Right atrium auricular region (tissue), 2 donors: ENCODE data around the gene FYB1. TPM values are rescaled to one million over a fixed set of nuclear protein-coding genes. Genes with fewer than 3 reads are reported as not detected.

Experiments
- DNase-seq: peaks from one replicate; pipeline ENCODE4 v3.0.0-alpha.2; 2019; ENCODE audit warnings: low spot score
- H3K27ac ChIP-seq, 2 donors: fragments of 200-600 bp; sonication (generic); 1 replicate in 1 of 2; 2 replicates in 1 of 2; pipeline ENCODE4 v1.5.1; 2016 to 2019
- H3K27me3 ChIP-seq, 2 donors: fragments of 200-600 bp; sonication (generic); one replicate each; pipeline versions ENCODE4 v1.5.1 to v1.6.0; 2017 to 2019
- H3K36me3 ChIP-seq: fragments of 200-600 bp; sonication (generic); one replicate; pipeline ENCODE4 v1.5.1; 2016
- H3K4me1 ChIP-seq, 2 donors: fragments of 200-600 bp; sonication (generic); one replicate each; pipeline versions ENCODE4 v1.5.1 to v1.6.0; 2017 to 2019
- H3K4me3 ChIP-seq, 2 donors: fragments of 200-600 bp; sonication (generic); 1 replicate in 1 of 2; 2 replicates in 1 of 2; pipeline ENCODE4 v1.5.1; 2017 to 2019; ENCODE audit warnings: mild to moderate bottlenecking in 1 of 2, moderate library complexity in 1 of 2
- H3K9me3 ChIP-seq, 2 donors: fragments of 200-600 bp; sonication (generic); one replicate each; pipeline ENCODE4 v1.5.1; 2019
- total RNA-seq, 2 donors: library from RNA; depleted of rRNA; stranded (reverse); fragments of >200 nt; gene quantifications; one replicate each; pipeline ENCODE4 v1.1.0, GENCODE V29; 2016
- TF ChIP-seq, protein P1 (sequence below), 2 donors: fragments of 200-600 bp; sonication (generic); IDR thresholded peaks; one replicate each; pipeline ENCODE4 v1.5.1; 2019; ENCODE audit warnings: antibody characterized with exemption in 2 of 2

The FYB1 gene
- total RNA-seq, 2 donors from 2014 or later = 1.8 to 8.4 TPM

DNA sequence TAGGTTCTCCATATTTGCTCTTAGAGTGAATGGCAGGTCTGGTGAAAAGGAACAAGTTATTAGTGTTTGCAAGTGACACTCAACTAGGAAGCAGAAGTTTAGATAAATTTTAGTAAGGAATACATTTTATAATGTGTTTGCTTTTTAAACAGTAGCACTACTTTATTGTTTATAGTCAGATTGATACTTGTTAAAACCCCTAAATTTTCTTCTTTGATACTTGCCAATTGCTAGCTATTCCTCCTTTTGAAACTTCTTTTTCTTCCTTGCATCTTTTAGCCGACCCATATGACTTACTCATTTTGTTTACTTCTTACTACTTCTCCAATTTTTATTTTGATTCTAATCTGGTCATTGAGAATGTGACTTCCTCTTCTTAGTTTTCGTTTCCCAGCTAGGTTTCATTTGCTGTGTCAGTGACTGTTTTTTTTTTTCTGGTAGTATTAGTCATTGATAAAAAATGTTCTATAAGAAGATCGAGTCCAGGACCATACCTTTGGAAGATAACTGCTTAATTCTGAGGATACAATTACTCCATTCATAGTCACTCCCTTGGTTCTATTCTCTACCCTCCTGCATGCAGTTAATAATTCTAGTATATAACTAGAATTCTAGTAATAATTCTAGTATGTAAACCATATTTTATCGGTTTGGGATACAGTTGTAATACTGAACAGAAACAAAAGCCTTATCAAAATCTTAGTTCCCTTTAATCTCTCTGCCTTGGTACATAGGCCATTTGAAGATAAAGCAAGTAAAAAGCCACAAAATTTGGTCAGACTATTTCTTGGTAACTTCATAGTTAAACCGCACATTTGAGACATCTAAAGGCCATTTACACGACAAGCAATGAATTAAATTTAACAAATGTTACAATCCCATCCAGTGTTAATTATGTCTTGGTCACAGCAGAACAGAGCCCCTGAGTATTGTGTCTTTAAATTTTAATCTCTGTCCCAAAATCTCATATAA is 142.3 kb downstream of the FYB1 start:
- TF ChIP-seq, protein P1, sequence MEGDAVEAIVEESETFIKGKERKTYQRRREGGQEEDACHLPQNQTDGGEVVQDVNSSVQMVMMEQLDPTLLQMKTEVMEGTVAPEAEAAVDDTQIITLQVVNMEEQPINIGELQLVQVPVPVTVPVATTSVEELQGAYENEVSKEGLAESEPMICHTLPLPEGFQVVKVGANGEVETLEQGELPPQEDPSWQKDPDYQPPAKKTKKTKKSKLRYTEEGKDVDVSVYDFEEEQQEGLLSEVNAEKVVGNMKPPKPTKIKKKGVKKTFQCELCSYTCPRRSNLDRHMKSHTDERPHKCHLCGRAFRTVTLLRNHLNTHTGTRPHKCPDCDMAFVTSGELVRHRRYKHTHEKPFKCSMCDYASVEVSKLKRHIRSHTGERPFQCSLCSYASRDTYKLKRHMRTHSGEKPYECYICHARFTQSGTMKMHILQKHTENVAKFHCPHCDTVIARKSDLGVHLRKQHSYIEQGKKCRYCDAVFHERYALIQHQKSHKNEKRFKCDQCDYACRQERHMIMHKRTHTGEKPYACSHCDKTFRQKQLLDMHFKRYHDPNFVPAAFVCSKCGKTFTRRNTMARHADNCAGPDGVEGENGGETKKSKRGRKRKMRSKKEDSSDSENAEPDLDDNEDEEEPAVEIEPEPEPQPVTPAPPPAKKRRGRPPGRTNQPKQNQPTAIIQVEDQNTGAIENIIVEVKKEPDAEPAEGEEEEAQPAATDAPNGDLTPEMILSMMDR (IDR thresholded peaks at IDR 0.05) = no peak
- Histone ChIP-seq H3K36me3 (no peaks in the 10 kb centered on the region), H3K27ac (peak overlapping the region; percentile 97 to 100)

GRCh38 chr5:39076101-39076756 is 143.1 kb downstream of the FYB1 start:
- DNase-seq = no peak
- Histone ChIP-seq H3K27me3 (no peaks in the 10 kb centered on the region), H3K4me3 (no peak overlapping the region), H3K9me3 (no peaks in the 10 kb centered on the region), H3K36me3 (no peaks in the 10 kb centered on the region), H3K4me1 (peaks cover 6 to 26% of the 10 kb centered on the region in 2 donors), H3K27ac (peak overlapping the region; percentile 97 to 100)
- TF ChIP-seq, protein P1 (IDR thresholded peaks at IDR 0.05) = no peak

More for the DNA sequence above, 142.3 kb downstream of the FYB1 start:
- H3K4me1 ChIP-seq = peaks cover 6 to 18% of the 10 kb centered on the region in 2 donors
- H3K9me3 ChIP-seq = no peaks in the 10 kb centered on the region
- no peak for DNase-seq
- no peaks in the 10 kb centered on the region for H3K27me3 ChIP-seq
- no peak overlapping the region for H3K4me3 ChIP-seq

DNA sequence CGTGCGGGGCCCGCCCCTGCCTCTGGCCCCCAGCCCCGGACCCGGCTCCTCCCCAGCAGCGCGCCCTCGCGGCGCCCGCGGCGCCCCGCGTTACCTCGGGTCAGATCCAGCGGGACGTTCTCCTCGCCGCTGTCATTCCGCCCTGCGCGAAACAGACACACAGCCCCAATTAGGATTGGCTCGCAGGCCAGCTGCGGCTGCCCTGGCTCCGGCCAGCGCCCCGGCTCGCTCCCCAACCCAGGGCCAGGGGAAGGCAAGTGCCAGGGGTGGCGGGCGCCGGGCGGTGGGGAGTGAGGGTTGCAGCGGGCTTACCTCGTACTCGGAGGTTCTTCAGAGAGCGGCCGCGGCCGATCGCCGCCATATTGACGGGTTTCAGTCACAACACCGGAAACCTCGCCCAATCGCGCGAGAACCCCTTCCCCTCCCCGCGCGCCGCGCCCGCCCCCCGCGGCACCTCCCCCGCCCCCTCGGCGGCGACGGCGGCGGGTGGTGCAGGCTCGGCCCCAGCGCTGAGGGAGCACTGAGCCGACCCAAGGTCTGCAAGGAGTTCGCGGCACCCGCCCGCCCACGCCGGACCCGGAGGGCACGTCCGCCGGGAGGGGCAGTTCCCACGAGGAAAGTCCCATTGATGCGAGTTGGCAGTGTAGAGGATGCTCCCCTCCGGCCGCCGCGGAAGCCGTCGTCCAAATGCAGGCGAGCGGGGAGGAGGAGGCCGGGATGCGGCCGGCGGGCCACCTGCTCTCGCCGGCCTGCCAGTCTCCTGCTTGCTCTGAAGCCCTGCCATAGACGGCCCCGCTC is 145.1 kb downstream of the FYB1 start, which contains the start of gene RICTOR:
RICTOR (minus strand) TSS at position 383 of the 798 bp plus-strand sequence; CDS start at position 361, 22 bp downstream.
- Histone ChIP-seq H3K27me3 (no peaks in the 10 kb centered on the region), H3K4me1 (peaks cover 6 to 34% of the 10 kb centered on the region in 2 donors), H3K4me3 (peak within 1 kb of the TSS; percentile 93 to 97), H3K27ac (peak within 1 kb of the TSS; percentile 97 to 100), H3K36me3 (no peaks in the 10 kb centered on the region), H3K9me3 (no peaks in the 10 kb centered on the region)
- TF ChIP-seq, protein P1 (IDR thresholded peaks at IDR 0.05) = no peak
- DNase-seq = peak; percentile 89

DNA sequence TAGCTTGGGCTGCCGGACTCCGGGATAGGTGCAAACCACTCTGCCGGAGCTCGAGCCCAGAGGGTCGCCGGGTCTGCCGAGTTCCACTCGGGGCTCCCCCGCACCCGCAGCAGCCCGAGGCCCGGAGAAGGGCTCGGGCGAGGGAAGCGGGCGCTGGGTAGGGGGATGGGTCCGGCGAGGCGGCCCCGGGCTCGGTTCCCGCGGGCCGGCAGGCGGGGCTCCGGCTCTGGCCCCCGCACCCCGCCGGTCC is 145.7 kb downstream of the FYB1 start:
- H3K36me3 ChIP-seq = no peaks in the 10 kb centered on the region
- peaks cover 6 to 36% of the 10 kb centered on the region in 2 donors for H3K4me1 ChIP-seq
- H3K27ac ChIP-seq = peak overlapping the region; percentile 97 to 100
- TF ChIP-seq, protein P1 (IDR thresholded peaks at IDR 0.05) = no peak
- H3K27me3 ChIP-seq = no peaks in the 10 kb centered on the region
- no peaks in the 10 kb centered on the region for H3K9me3 ChIP-seq
- H3K4me3 ChIP-seq = peak overlapping the region; percentile 93 to 97
- DNase-seq = no peak

GRCh38 chr5:39072925-39073766 is 146.2 kb downstream of the FYB1 start:
- Histone ChIP-seq H3K4me3 (peak overlapping the region; percentile 93 to 97), H3K4me1 (peaks cover 6 to 41% of the 10 kb centered on the region in 2 donors), H3K27ac (peak overlapping the region; percentile 97 to 100), H3K36me3 (no peaks in the 10 kb centered on the region), H3K27me3 (no peaks in the 10 kb centered on the region), H3K9me3 (no peaks in the 10 kb centered on the region)
- TF ChIP-seq, protein P1 (IDR thresholded peaks at IDR 0.05) = no peak
- no peak for DNase-seq
